SK-N-SH (cell line): ENCODE results near the gene SLC5A1. TPM values are rescaled to one million over a fixed set of nuclear protein-coding genes. Genes with fewer than 3 reads are reported as not detected.

Experiments
- CTCF ChIA-PET: fragments of 300-600, 350-600 bp; formaldehyde crosslinking; extraction: SDS; loops from one replicate; lab custom pipeline; 2021; lab: Yijun Ruan, JAX
- POLR2A ChIA-PET: fragments of 350-600 bp; sonication (Branson Sonifier 250); formaldehyde crosslinking; extraction: SDS; loops from one replicate; lab custom pipeline; 2020; ENCODE audit warnings: antibody characterized with exemption, inconsistent platforms; lab: Yijun Ruan, JAX
- DNase-seq: peaks from one replicate; pipeline ENCODE4 v3.0.0; 2012
- H2AFZ ChIP-seq: fragments of 200-600 bp; sonication (generic); 2 replicates; pipeline ENCODE4 v1.8.1; 2016; ENCODE audit warnings: antibody characterized with exemption, mild to moderate bottlenecking, low read depth
- H3F3A ChIP-seq: fragments of 200-600 bp; sonication (generic); replicated peaks from 2 replicates; pipeline ENCODE3; 2016; ENCODE audit warnings: antibody characterized with exemption, mild to moderate bottlenecking; ENCODE audit not compliant: insufficient read depth
- H3K27ac ChIP-seq, 2 experiments: fragments of 200-500 bp in 1 of 2; fragments of 200-600 bp in 1 of 2; sonication (Bioruptor generic) in 1 of 2; sonication (generic), shearing (Covaris generic) in 1 of 2; 2 replicates each; pipeline versions ENCODE4 v1.5.1 to v1.6.1; 2014 to 2016; ENCODE audit warnings: low read depth in 2 of 2, inconsistent platforms in 1 of 2, low read length in 1 of 2, mild to moderate bottlenecking in 1 of 2, mixed read lengths in 1 of 2
- H3K27me3 ChIP-seq: fragments of 200-600 bp; sonication (generic), shearing (Covaris generic); 2 replicates; pipeline ENCODE4 v1.6.1; 2016; ENCODE audit warnings: mixed run types; ENCODE audit not compliant: insufficient read depth
- H3K36me3 ChIP-seq, 2 experiments: fragments of 200-500 bp in 1 of 2; fragments of 200-600 bp in 1 of 2; sonication (Bioruptor generic) in 1 of 2; sonication (generic) in 1 of 2; replicated peaks in 1 of 2; 2 replicates each; pipeline versions ENCODE3 to v1.5.1; 2014 to 2016; ENCODE audit warnings: low read length in 1 of 2, mild to moderate bottlenecking in 1 of 2; ENCODE audit not compliant: insufficient read depth in 2 of 2, control insufficient read depth in 1 of 2
- H3K4me1 ChIP-seq, 2 experiments: fragments of 200-500 bp in 1 of 2; fragments of 200-600 bp in 1 of 2; sonication (Bioruptor generic) in 1 of 2; sonication (generic), shearing (Covaris generic) in 1 of 2; 2 replicates each; pipeline versions ENCODE4 v1.5.1 to v1.6.1; 2014 to 2016; ENCODE audit warnings: low read depth in 1 of 2, low read length in 1 of 2, mixed run types in 1 of 2; ENCODE audit not compliant: insufficient read depth in 2 of 2, control insufficient read depth in 1 of 2
- H3K4me2 ChIP-seq: fragments of 200-600 bp; sonication (generic), shearing (Covaris generic); 2 replicates; pipeline ENCODE4 v1.6.1; 2017; ENCODE audit warnings: mixed run types
- H3K4me3 ChIP-seq, 2 experiments: fragments of 200-500 bp in 1 of 2; fragments of 200-600 bp in 1 of 2; sonication (Bioruptor generic) in 1 of 2; sonication (generic), shearing (Covaris generic) in 1 of 2; 2 replicates each; pipeline versions ENCODE4 v1.5.1 to v1.8.1; 2014 to 2016; ENCODE audit warnings: low read depth in 2 of 2, inconsistent platforms in 1 of 2, low read length in 1 of 2, mild to moderate bottlenecking in 1 of 2, mixed read lengths in 1 of 2, moderate library complexity in 1 of 2
- H3K79me2 ChIP-seq: fragments of 200-600 bp; sonication (generic); 2 replicates; pipeline ENCODE4 v1.8.1; 2017; ENCODE audit warnings: mild to moderate bottlenecking; ENCODE audit not compliant: insufficient read depth
- H3K9ac ChIP-seq: fragments of 200-600 bp; sonication (generic); 2 replicates; pipeline ENCODE4 v1.6.1; 2017; ENCODE audit warnings: mixed run types
- H3K9me2 ChIP-seq: fragments of 200-600 bp; sonication (generic); 2 replicates; pipeline ENCODE4 v1.6.1; 2017; ENCODE audit warnings: mixed run types
- H3K9me3 ChIP-seq: fragments of 200-600 bp; sonication (generic); 2 replicates; pipeline ENCODE4 v1.6.1; 2017; ENCODE audit warnings: mixed run types, mild to moderate bottlenecking, moderate library complexity
- H4K20me1 ChIP-seq: fragments of 200-600 bp; sonication (generic); 2 replicates; pipeline ENCODE4 v1.6.1; 2017; ENCODE audit warnings: mild to moderate bottlenecking, mixed run types; ENCODE audit not compliant: insufficient read depth
- CHD2 ChIP-seq: fragments of 150-350 bp; IDR thresholded peaks from 2 replicates; pipeline ENCODE4 v1.6.1; 2018; ENCODE audit warnings: low read length; ENCODE audit not compliant: partially characterized antibody
- CTCF ChIP-seq: fragments of 200-600 bp; sonication (generic); IDR thresholded peaks from 2 replicates; pipeline ENCODE4 v1.6.1; 2017; ENCODE audit warnings: antibody characterized with exemption, mild to moderate bottlenecking, moderate library complexity
- ELF1 ChIP-seq: IDR thresholded peaks from 2 replicates; pipeline ENCODE4 v1.4.0; 2012
- EP300 ChIP-seq, 2 experiments: IDR thresholded peaks; 2 replicates each; pipeline versions ENCODE4 v1.4.0 to v1.6.1; 2012; ENCODE audit warnings: borderline replicate concordance in 1 of 2, low read depth in 1 of 2, low read length in 1 of 2
- FOSL2 ChIP-seq: IDR thresholded peaks from 2 replicates; pipeline ENCODE4 v1.4.0; 2012; ENCODE audit warnings: low read depth, mild to moderate bottlenecking, moderate library complexity, borderline replicate concordance
- GATA2 ChIP-seq: sonication (generic); formaldehyde crosslinking; IDR thresholded peaks from 2 replicates; pipeline ENCODE4 v1.5.0; 2020; ENCODE audit warnings: mild to moderate bottlenecking, missing genetic modification reagents
- MAX ChIP-seq: IDR thresholded peaks from 2 replicates; pipeline ENCODE4 v1.4.0; 2012; ENCODE audit warnings: low read depth
- NFIC ChIP-seq: IDR thresholded peaks from 2 replicates; pipeline ENCODE4 v1.4.0; 2012; ENCODE audit warnings: borderline replicate concordance
- NRF1 ChIP-seq: IDR thresholded peaks from 2 replicates; pipeline ENCODE4 v1.6.1; 2012; ENCODE audit warnings: low read depth, mild to moderate bottlenecking, low read length
- PBX3 ChIP-seq: IDR thresholded peaks from 2 replicates; pipeline ENCODE4; 2012
- RAD21 ChIP-seq: IDR thresholded peaks from 2 replicates; pipeline ENCODE4 v1.6.1; 2012; ENCODE audit warnings: mild to moderate bottlenecking, low read length
- RCOR1 ChIP-seq: fragments of 150-350 bp; IDR thresholded peaks from 2 replicates; pipeline ENCODE4 v1.6.1; 2017; ENCODE audit warnings: antibody characterized with exemption, low read length
- REST ChIP-seq: IDR thresholded peaks from 2 replicates; pipeline ENCODE4 v1.6.1; 2012; ENCODE audit warnings: mild to moderate bottlenecking, low read depth, low read length, moderate library complexity
- RFX5 ChIP-seq: IDR thresholded peaks from 2 replicates; pipeline ENCODE4 v1.6.1; 2012; ENCODE audit warnings: mild to moderate bottlenecking, improper control_type of control experiment, low read length
- RXRA ChIP-seq: IDR thresholded peaks from 2 replicates; pipeline ENCODE4 v1.4.0; 2012; ENCODE audit warnings: low read depth, mild to moderate bottlenecking, borderline replicate concordance
- SMC3 ChIP-seq: IDR thresholded peaks from 2 replicates; pipeline ENCODE4 v1.6.1; 2012; ENCODE audit warnings: low read depth, low read length, improper control_type of control experiment
- USF1 ChIP-seq: IDR thresholded peaks from 2 replicates; pipeline ENCODE4 v1.4.0; 2012; ENCODE audit warnings: low read depth, borderline replicate concordance
- USF2 ChIP-seq: fragments of 150-350 bp; IDR thresholded peaks from 2 replicates; pipeline ENCODE4 v1.6.1; 2017; ENCODE audit warnings: antibody characterized with exemption, low read length, low read depth, borderline replicate concordance
- WGBS: methylation state at CpG from one replicate; pipeline ENCODE4 v1.1.6; 2017; ENCODE audit warnings: low lambda C conversion rate; 5-methylcytosine and 5-hydroxymethylcytosine counted together
- polyA plus RNA-seq, 3 experiments: library from polyadenylated mRNA; depleted of rRNA; stranded (reverse); fragments of >200 nt; gene quantifications; 2 replicates each; pipeline ENCODE4 v1.2.3, GENCODE V29; 2012

Gene SLC5A1
- polyA plus RNA-seq, 1 of the 3 experiments (the other 2 are of a cell fraction), result not detected

GRCh38 chr22:32097881-32098499, 54.9 kb downstream of the SLC5A1 start:
- H3K4me1 ChIP-seq, result no peaks in the 10 kb centered on the region
- 0 out of 2 replicates have a peak, but pooled peaks cover 5% of the 10 kb centered on the region for H3K27me3 ChIP-seq
- no peak overlapping the region for H3K4me2 ChIP-seq
- no peak for DNase-seq
- ChIA-PET CTCF (interaction anchor here (1.0 to 2.1 kb wide), 3 partner anchors 105 to 127 kb away, joined by 3 to 7 read pairs (median 5); no protein-coding TSS in a partner anchor), POLR2A (no interaction called here)
- no peaks in the 10 kb centered on the region for H3F3A ChIP-seq
- no peaks in the 10 kb centered on the region for H3K9me2 ChIP-seq
- no peak for TF ChIP-seq RXRA
- TF ChIP-seq RAD21, result no peak
- TF ChIP-seq EP300 (IDR thresholded peaks at IDR 0.05; ENCODE audit: borderline replicate concordance in 1 of 2, low read depth in 1 of 2, low read length in 1 of 2), result no peak
- TF ChIP-seq CHD2, result no peak
- TF ChIP-seq FOSL2, result no peak
- no peak for TF ChIP-seq NFIC
- TF ChIP-seq GATA2 (CRISPR knock-in tag), result no peak
- no peak for TF ChIP-seq RFX5
- no peak for TF ChIP-seq ELF1
- no peak for TF ChIP-seq PBX3
- no peak overlapping the region for H2AFZ ChIP-seq
- H3K9me3 ChIP-seq, result no peaks in the 10 kb centered on the region
- H3K4me3 ChIP-seq, result no peak overlapping the region
- H3K36me3 ChIP-seq, result no peaks in the 10 kb centered on the region
- H3K9ac ChIP-seq, result no peak overlapping the region
- no peaks in the 10 kb centered on the region for H4K20me1 ChIP-seq
- H3K79me2 ChIP-seq, result no peaks in the 10 kb centered on the region
- no peak overlapping the region for H3K27ac ChIP-seq

GRCh38 chr22:32100711-32101110, 57.6 kb downstream of the SLC5A1 start:
- Histone ChIP-seq H3K4me3 (no peak overlapping the region), H3K9ac (no peak overlapping the region), H3K9me2 (no peaks in the 10 kb centered on the region), H3K4me1 (no peaks in the 10 kb centered on the region), H3K4me2 (no peak overlapping the region), H2AFZ (no peak overlapping the region), H3K36me3 (no peaks in the 10 kb centered on the region), H3K79me2 (no peaks in the 10 kb centered on the region), H3K9me3 (no peaks in the 10 kb centered on the region), H3F3A (no peaks in the 10 kb centered on the region), H3K27ac (no peak overlapping the region), H3K27me3 (0 out of 2 replicates have a peak, but pooled peaks cover 5% of the 10 kb centered on the region), H4K20me1 (no peaks in the 10 kb centered on the region)
- POLR2A ChIA-PET, result no interaction called here
- WGBS, result 5% methylated on average over 1 of the region's 1 CpG
- DNase-seq, result no peak
- CTCF ChIA-PET, result interaction anchor here (1.0 to 1.2 kb wide), 2 partner anchors 19 to 123 kb away, joined by 3 read pairs; no protein-coding TSS in a partner anchor
- no peak for TF ChIP-seq NRF1
- TF ChIP-seq PBX3, result no peak
- TF ChIP-seq RAD21, result no peak
- no peak for TF ChIP-seq REST
- TF ChIP-seq USF1, result no peak
- no peak for TF ChIP-seq USF2
- TF ChIP-seq MAX, result no peak
- TF ChIP-seq RCOR1, result no peak
- no peak for TF ChIP-seq CTCF
- TF ChIP-seq SMC3, result no peak
